ENCODE measurements around the gene DENND1A.
"Not testable (repeated sequence)": the region's sequence is repeated elsewhere in the genome, so short reads cannot be mapped to it uniquely, and the experiment has no call there.

Gene DENND1A

GRCh38 chr9:123922911-123923310 lies 7.0 kb downstream of the DENND1A start:
- DNase-seq (ENCODE audit: low read depth): no peak

- no peak for DNase-seq (ENCODE audit: low read depth)
These were observed 7.5 kb downstream of the DENND1A start for GRCh38 chr9:123922431-123922830.

GRCh38 chr9:123914517-123915196 lies 15.3 kb downstream of the DENND1A start:
- DNase-seq (ENCODE audit: low read depth): no peak

- DNase-seq (ENCODE audit: low read depth): no peak
These were observed 17.6 kb downstream of the DENND1A start for GRCh38 chr9:123912167-123912897.

GRCh38 chr9:123911024-123911423 lies 18.9 kb downstream of the DENND1A start:
- DNase-seq (ENCODE audit: low read depth): no peak

- not testable (repeated sequence) for DNase-seq (ENCODE audit: low read depth)
These were observed 20.7 kb downstream of the DENND1A start for GRCh38 chr9:123909192-123909591.

GRCh38 chr9:123903550-123903949 lies 26.4 kb downstream of the DENND1A start:
- not testable (repeated sequence) for DNase-seq (ENCODE audit: low read depth)

GRCh38 chr9:123894822-123895221 lies 35.1 kb downstream of the DENND1A start:
- no peak for DNase-seq (ENCODE audit: low read depth)

GRCh38 chr9:123893831-123894460 lies 36.0 kb downstream of the DENND1A start:
- no peak for DNase-seq (ENCODE audit: low read depth)

- no peak for DNase-seq (ENCODE audit: low read depth)
These were observed 36.8 kb downstream of the DENND1A start for GRCh38 chr9:123893115-123893514.

- DNase-seq (ENCODE audit: low read depth): no peak
These were observed 42.1 kb downstream of the DENND1A start for GRCh38 chr9:123887837-123888236.

- not testable (repeated sequence) for DNase-seq (ENCODE audit: low read depth)
These were observed 44.1 kb downstream of the DENND1A start for GRCh38 chr9:123885834-123886233.

GRCh38 chr9:123883634-123884033 lies 46.3 kb downstream of the DENND1A start:
- no peak for DNase-seq (ENCODE audit: low read depth)

- DNase-seq (ENCODE audit: low read depth): no peak
These were observed 48.3 kb downstream of the DENND1A start for GRCh38 chr9:123881604-123882003.

- no peak for DNase-seq (ENCODE audit: low read depth)
These were observed 49.5 kb downstream of the DENND1A start for GRCh38 chr9:123880420-123880819.

GRCh38 chr9:123876750-123877149 lies 53.2 kb downstream of the DENND1A start:
- DNase-seq (ENCODE audit: low read depth): no peak

- DNase-seq (ENCODE audit: low read depth): no peak
These were observed 57.2 kb downstream of the DENND1A start for GRCh38 chr9:123872710-123873109.

GRCh38 chr9:123871781-123872180 lies 58.1 kb downstream of the DENND1A start:
- no peak for DNase-seq (ENCODE audit: low read depth)

GRCh38 chr9:123868002-123868401 lies 61.9 kb downstream of the DENND1A start:
- no peak for DNase-seq (ENCODE audit: low read depth)

- no peak for DNase-seq (ENCODE audit: low read depth)
These were observed 62.9 kb downstream of the DENND1A start for GRCh38 chr9:123867034-123867433.

GRCh38 chr9:123866497-123866896 lies 63.4 kb downstream of the DENND1A start:
- DNase-seq (ENCODE audit: low read depth): no peak

GRCh38 chr9:123865226-123866000 lies 64.5 kb downstream of the DENND1A start:
- DNase-seq (ENCODE audit: low read depth): no peak
